Fibroblast of lung (primary cell): Measurements from ENCODE around the gene ARRDC1. TPM values are rescaled to one million over a fixed set of nuclear protein-coding genes. Genes with fewer than 3 reads are reported as not detected.

ENCODE experiments used
- DNase-seq, 2 donors: peaks; one replicate each; pipeline versions ENCODE4 v3.0.0 to v3.0.0-alpha.2; 2010; ENCODE audit warnings: low read depth in 2 of 2
- H2AFZ ChIP-seq: 2 replicates; pipeline ENCODE4 v1.5.1; 2012; ENCODE audit warnings: low read length, control low read depth, inconsistent platforms
- H3K27ac ChIP-seq: 2 replicates; pipeline ENCODE4 v1.5.1; 2011; ENCODE audit warnings: low read length, control low read depth; ENCODE audit not compliant: insufficient read depth
- H3K27me3 ChIP-seq: 2 replicates; pipeline ENCODE4 v1.5.1; 2011; ENCODE audit warnings: mild to moderate bottlenecking, low read length; ENCODE audit not compliant: control insufficient read depth, insufficient read depth
- H3K36me3 ChIP-seq: 2 replicates; pipeline ENCODE4 v1.5.1; 2011; ENCODE audit warnings: low read length; ENCODE audit not compliant: control insufficient read depth, insufficient read depth
- H3K4me1 ChIP-seq: 2 replicates; pipeline ENCODE4 v1.5.1; 2011; ENCODE audit warnings: low read length; ENCODE audit not compliant: control insufficient read depth, insufficient read depth; ENCODE audit errors: extremely low read depth
- H3K4me2 ChIP-seq: 2 replicates; pipeline ENCODE4 v1.5.1; 2011; ENCODE audit warnings: low read length, control low read depth; ENCODE audit not compliant: insufficient read depth; ENCODE audit errors: extremely low read depth
- H3K4me3 ChIP-seq, 4 experiments: fragments of 200-600 bp in 1 of 4; sonication (generic) in 1 of 4; replicated peaks in 1 of 4; 2 replicates each; pipeline ENCODE4 v1.5.1; 2011 to 2016; ENCODE audit warnings: low read length in 4 of 4, low read depth in 3 of 4, mild to moderate bottlenecking in 3 of 4, control low read depth in 2 of 4, inconsistent platforms in 1 of 4, mixed read lengths in 1 of 4; ENCODE audit not compliant: insufficient read depth in 1 of 4; ENCODE audit errors: control extremely low read depth in 1 of 4
- H3K79me2 ChIP-seq: 2 replicates; pipeline ENCODE4 v1.5.1; 2012; ENCODE audit warnings: mild to moderate bottlenecking, low read length, inconsistent platforms; ENCODE audit not compliant: control insufficient read depth, insufficient read depth
- H3K9ac ChIP-seq: 2 replicates; pipeline ENCODE4 v1.5.1; 2011; ENCODE audit warnings: mild to moderate bottlenecking, low read length, control low read depth; ENCODE audit not compliant: insufficient read depth
- H3K9me3 ChIP-seq: 2 replicates; pipeline ENCODE4 v1.5.1; 2012; ENCODE audit warnings: low read depth, low read length; ENCODE audit not compliant: control insufficient read depth, insufficient read depth
- H4K20me1 ChIP-seq: 2 replicates; pipeline ENCODE4 v1.5.1; 2011; ENCODE audit warnings: low read length; ENCODE audit not compliant: control insufficient read depth, insufficient read depth; ENCODE audit errors: extremely low read depth
- EZH2 ChIP-seq: IDR thresholded peaks from 2 replicates; pipeline ENCODE4 v1.5.1; 2012; ENCODE audit warnings: low read length, control low read depth, mild to moderate bottlenecking; ENCODE audit errors: missing control alignments
- polyA plus RNA-seq, 2 donors: library from polyadenylated mRNA; depleted of rRNA in 1 of 2; stranded (reverse) in 1 of 2; unstranded in 1 of 2; fragments of >200 nt; gene quantifications; 2 replicates each; pipeline ENCODE4 v1.2.1, GENCODE V29; 2011 to 2012; ENCODE audit warnings: missing spikeins in 1 of 2
- total RNA-seq: library from RNA; depleted of rRNA; stranded (reverse); fragments of >200 nt; gene quantifications from 2 replicates; pipeline ENCODE4 v1.2.1, GENCODE V29; 2014
- TF ChIP-seq, protein P1 (sequence below), 2 donors: IDR thresholded peaks in 1 of 2; conservative IDR thresholded peaks in 1 of 2; 1 replicate in 1 of 2; 2 replicates in 1 of 2; pipeline ENCODE4 v1.5.1; 2011 to 2012; ENCODE audit warnings: low read length in 2 of 2, control low read depth in 1 of 2, inconsistent platforms in 1 of 2, low read depth in 1 of 2, mild to moderate bottlenecking in 1 of 2

Gene ARRDC1
- total and polyA plus RNA-seq, 2 donors (not counting 1 experiment from before 2014, with no cell fraction given): 8.3 to 17.2 TPM

DNA sequence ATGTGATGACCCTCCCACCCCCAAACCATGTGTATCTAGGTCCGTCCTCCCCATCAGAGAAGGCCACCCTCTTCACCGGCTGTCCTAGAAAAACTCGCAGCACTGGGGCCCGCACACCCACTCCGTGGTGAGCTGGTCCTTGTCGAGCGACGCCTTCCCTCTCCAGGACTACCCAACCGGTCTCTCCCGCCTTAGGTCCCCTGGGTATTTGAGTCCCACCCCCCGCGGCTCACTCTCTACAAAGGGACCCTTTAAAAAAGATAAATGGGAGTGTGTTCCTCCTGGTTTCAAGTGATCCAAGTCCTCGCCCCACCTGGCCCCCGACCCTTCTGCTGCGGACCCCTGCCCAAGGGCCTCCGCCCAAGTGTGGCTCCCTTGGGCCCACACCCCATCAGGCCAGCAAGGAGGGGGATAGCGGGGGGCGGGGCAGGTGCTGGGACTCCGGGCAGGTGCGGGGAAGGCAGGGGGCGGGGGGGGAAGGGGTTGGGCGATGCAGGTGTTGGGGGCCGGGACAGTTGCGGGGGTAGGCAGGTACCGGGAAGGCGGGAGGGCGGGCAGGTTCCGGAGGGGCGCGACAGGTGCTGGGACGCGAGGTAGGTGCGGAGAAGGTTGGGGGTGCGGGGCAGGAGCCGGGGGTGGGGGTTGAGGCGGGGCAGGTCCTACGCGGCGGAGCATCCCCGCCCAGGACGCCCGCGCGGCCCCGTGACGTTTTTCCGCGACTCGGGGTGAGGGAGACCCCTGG, 970 bp upstream of the ARRDC1 start:
- peak; percentile 29 for TF ChIP-seq EZH2
- TF ChIP-seq, protein P1, sequence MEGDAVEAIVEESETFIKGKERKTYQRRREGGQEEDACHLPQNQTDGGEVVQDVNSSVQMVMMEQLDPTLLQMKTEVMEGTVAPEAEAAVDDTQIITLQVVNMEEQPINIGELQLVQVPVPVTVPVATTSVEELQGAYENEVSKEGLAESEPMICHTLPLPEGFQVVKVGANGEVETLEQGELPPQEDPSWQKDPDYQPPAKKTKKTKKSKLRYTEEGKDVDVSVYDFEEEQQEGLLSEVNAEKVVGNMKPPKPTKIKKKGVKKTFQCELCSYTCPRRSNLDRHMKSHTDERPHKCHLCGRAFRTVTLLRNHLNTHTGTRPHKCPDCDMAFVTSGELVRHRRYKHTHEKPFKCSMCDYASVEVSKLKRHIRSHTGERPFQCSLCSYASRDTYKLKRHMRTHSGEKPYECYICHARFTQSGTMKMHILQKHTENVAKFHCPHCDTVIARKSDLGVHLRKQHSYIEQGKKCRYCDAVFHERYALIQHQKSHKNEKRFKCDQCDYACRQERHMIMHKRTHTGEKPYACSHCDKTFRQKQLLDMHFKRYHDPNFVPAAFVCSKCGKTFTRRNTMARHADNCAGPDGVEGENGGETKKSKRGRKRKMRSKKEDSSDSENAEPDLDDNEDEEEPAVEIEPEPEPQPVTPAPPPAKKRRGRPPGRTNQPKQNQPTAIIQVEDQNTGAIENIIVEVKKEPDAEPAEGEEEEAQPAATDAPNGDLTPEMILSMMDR (conservative IDR thresholded peaks at IDR 0.05 in 1 of 2, IDR thresholded peaks at IDR 0.05 in 1 of 2; ENCODE audit: low read depth in 1 of 2, low read length in 2 of 2): no peak
- peaks cover 4% of the 10 kb centered on the region for H3K27me3 ChIP-seq
- H3K4me3 ChIP-seq: peak overlapping the region in 1 of 4 experiments; percentile 57
- no peak overlapping the region for H3K27ac ChIP-seq
- peaks cover 7% of the 10 kb centered on the region for H3K4me1 ChIP-seq
- H3K9ac ChIP-seq: no peak overlapping the region
- no peaks in the 10 kb centered on the region for H3K36me3 ChIP-seq
- no peak overlapping the region for H2AFZ ChIP-seq
- H3K9me3 ChIP-seq: no peaks in the 10 kb centered on the region
- peaks cover 2% of the 10 kb centered on the region for H3K79me2 ChIP-seq
- no peak for DNase-seq
- H3K4me2 ChIP-seq: peak overlapping the region; percentile 13
- no peaks in the 10 kb centered on the region for H4K20me1 ChIP-seq

DNA sequence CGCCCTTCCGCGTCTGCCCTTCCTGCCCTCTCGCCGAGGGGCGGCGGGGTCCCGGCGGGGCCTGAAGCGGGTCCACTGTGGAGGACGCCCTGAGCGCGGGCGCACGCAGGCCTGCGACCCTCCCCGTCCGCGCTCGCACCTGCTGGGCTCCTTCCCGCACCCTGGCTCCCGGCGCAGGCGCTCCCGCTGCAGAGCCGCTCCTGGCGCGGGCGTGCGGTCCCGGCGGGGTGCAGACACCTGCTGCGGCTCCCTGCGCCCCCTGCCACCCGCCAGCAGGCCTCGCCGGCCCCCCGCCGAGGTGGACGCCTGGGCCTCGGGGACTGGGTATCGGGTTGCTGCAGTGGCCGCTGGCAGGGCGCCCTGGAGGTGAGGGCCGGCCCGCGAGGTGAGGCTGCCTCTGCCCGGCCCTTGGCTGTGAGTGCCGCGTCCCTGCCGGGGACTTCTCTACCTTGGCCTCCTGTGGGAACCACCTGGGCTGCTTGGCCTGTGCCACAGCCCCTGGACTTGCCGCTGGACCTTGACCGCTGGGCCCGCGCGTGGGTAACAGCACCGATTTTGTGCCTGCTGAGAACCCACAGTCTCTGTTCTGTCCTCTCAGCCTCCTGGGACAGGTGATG, 627 bp downstream of the ARRDC1 start:
- H3K4me1 ChIP-seq: peaks cover 7% of the 10 kb centered on the region
- H3K27ac ChIP-seq: no peak overlapping the region
- no peaks in the 10 kb centered on the region for H3K36me3 ChIP-seq
- peak overlapping the region; percentile 93 for H3K4me2 ChIP-seq
- H2AFZ ChIP-seq: peak overlapping the region; percentile 76
- H4K20me1 ChIP-seq: no peaks in the 10 kb centered on the region
- H3K9me3 ChIP-seq: no peaks in the 10 kb centered on the region
- peaks cover 4% of the 10 kb centered on the region for H3K27me3 ChIP-seq
- peak overlapping the region; percentile 70 for H3K9ac ChIP-seq
- peak overlapping the region; percentile 27 to 75 (median 58) for H3K4me3 ChIP-seq
- TF ChIP-seq, protein P1 (conservative IDR thresholded peaks at IDR 0.05 in 1 of 2, IDR thresholded peaks at IDR 0.05 in 1 of 2; ENCODE audit: low read depth in 1 of 2, low read length in 2 of 2): no peak
- no peak for TF ChIP-seq EZH2
- DNase-seq: no peak
- H3K79me2 ChIP-seq: peaks cover 2% of the 10 kb centered on the region

DNA sequence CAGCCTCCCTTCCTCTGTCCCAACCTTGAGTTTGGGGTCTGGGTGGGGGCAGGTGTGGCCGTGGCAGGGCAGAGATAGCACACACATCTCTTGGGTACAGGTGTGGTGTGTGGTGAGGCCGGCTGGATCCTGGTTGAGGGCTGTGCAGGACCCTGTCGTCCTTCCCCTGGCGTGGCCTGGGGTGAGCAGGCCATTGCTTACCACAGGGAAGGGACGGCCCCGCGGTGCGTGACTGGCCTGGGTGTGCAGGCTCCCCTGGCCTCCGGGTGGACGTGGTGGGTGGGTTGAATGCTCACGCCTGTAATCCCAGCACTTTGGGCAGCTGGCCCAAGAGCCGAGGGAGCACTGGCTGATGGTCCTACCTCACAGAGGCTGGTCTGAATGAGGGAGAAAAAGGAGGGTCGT, 1.2 kb downstream of the ARRDC1 start:
- peak overlapping the region; percentile 27 to 75 (median 58) for H3K4me3 ChIP-seq
- H3K27ac ChIP-seq: no peak overlapping the region
- peaks cover 8% of the 10 kb centered on the region for H3K4me1 ChIP-seq
- no peak overlapping the region for H2AFZ ChIP-seq
- H3K36me3 ChIP-seq: no peaks in the 10 kb centered on the region
- no peak for DNase-seq
- no peaks in the 10 kb centered on the region for H4K20me1 ChIP-seq
- no peaks in the 10 kb centered on the region for H3K9me3 ChIP-seq
- peak overlapping the region; percentile 93 for H3K4me2 ChIP-seq
- no peak overlapping the region for H3K9ac ChIP-seq
- TF ChIP-seq, protein P1 (conservative IDR thresholded peaks at IDR 0.05 in 1 of 2, IDR thresholded peaks at IDR 0.05 in 1 of 2; ENCODE audit: low read depth in 1 of 2, low read length in 2 of 2): no peak
- TF ChIP-seq EZH2: no peak
- H3K79me2 ChIP-seq: peaks cover 2% of the 10 kb centered on the region
- peaks cover 4% of the 10 kb centered on the region for H3K27me3 ChIP-seq
